GM12878 (cell line): ENCODE results near the gene TCF20. TPM values are rescaled to one million over a fixed set of nuclear protein-coding genes. Genes with fewer than 3 reads are reported as not detected.

Experiments used
- ATAC-seq: fragments of 200-7000 bp; cut with Tn5 transposase; 3 replicates; pipeline ENCODE4 v1.9.1; 2020; ENCODE audit warnings: mild to moderate bottlenecking, moderate library complexity
- BruUV-seq: library from RNA; stranded (reverse); fragments of 400-500 nt; replicated peaks from 2 replicates; lab custom pipeline; 2021; lab: Mats Ljungman, UMichigan
- CTCF ChIA-PET: fragments of 300-600 bp; sonication (Branson Sonifier 250); formaldehyde crosslinking; extraction: SDS; loops from one replicate; lab custom pipeline; 2021; ENCODE audit warnings: inconsistent platforms; lab: Yijun Ruan, JAX
- POLR2A ChIA-PET: fragments of 350-600 bp; formaldehyde crosslinking; extraction: SDS; loops from one replicate; lab custom pipeline; 2021; ENCODE audit warnings: inconsistent platforms; lab: Charles Lee
- RAD21 ChIA-PET: fragments of 300-600 bp; sonication (Branson Sonifier 250); formaldehyde crosslinking; loops from one replicate; lab custom pipeline; 2023; ENCODE audit warnings: antibody characterized with exemption; ENCODE audit not compliant: unreplicated experiment; lab: Charles Lee
- SMC1A ChIA-PET: fragments of 300-600 bp; sonication (Branson Sonifier 250); formaldehyde crosslinking; loops from one replicate; lab custom pipeline; 2023; ENCODE audit not compliant: unreplicated experiment, uncharacterized antibody; lab: Charles Lee
- DNase-seq: peaks from one replicate; pipeline ENCODE4 v3.0.0-alpha.2; 2011; ENCODE audit warnings: low read depth, low spot score
- FAIRE-seq: peaks from 3 replicates; lab custom pipeline; 2011; peaks lifted over from hg19 to GRCh38; lab: Jason Lieb, UNC
- H2AFZ ChIP-seq: 2 replicates; pipeline ENCODE4 v1.6.0; 2011; ENCODE audit warnings: low read depth, low read length, control low read depth; ENCODE audit not compliant: control insufficient read depth
- H3K27ac ChIP-seq: 2 replicates; pipeline ENCODE4 v1.5.1; 2011; ENCODE audit warnings: control low read depth; ENCODE audit not compliant: control insufficient read depth, insufficient read depth
- H3K27me3 ChIP-seq, 2 experiments: replicated peaks in 1 of 2; 2 replicates each; pipeline versions ENCODE4 v1.6.0 to v1.6.1; 2011; ENCODE audit warnings: low read length in 1 of 2; ENCODE audit not compliant: control insufficient read depth in 2 of 2, insufficient read depth in 2 of 2
- H3K36me3 ChIP-seq, 2 experiments: 2 replicates each; pipeline ENCODE4 v1.5.1; 2011; ENCODE audit warnings: low read length in 1 of 2; ENCODE audit not compliant: control insufficient read depth in 2 of 2, insufficient read depth in 2 of 2
- H3K4me1 ChIP-seq: 2 replicates; pipeline ENCODE4 v1.6.1; 2011; ENCODE audit warnings: mild to moderate bottlenecking, low read length, moderate library complexity, mixed read lengths; ENCODE audit not compliant: control insufficient read depth, insufficient read depth
- H3K4me2 ChIP-seq: 2 replicates; pipeline ENCODE4 v1.6.0; 2011; ENCODE audit warnings: control low read depth; ENCODE audit not compliant: control insufficient read depth, insufficient read depth
- H3K4me3 ChIP-seq: fragments of 200-600 bp; sonication (generic); 2 replicates; pipeline ENCODE4 v1.5.1; 2016
- H3K79me2 ChIP-seq: 2 replicates; pipeline ENCODE4 v1.6.0; 2011; ENCODE audit warnings: low read length; ENCODE audit not compliant: control insufficient read depth, insufficient read depth
- H3K9ac ChIP-seq: 2 replicates; pipeline ENCODE4 v1.8.0; 2011; ENCODE audit warnings: low read length, control low read depth, mixed read lengths; ENCODE audit not compliant: control insufficient read depth, insufficient read depth
- H3K9me3 ChIP-seq: replicated peaks from 3 replicates; pipeline ENCODE4 v1.5.1; 2011; ENCODE audit warnings: mild to moderate bottlenecking, low read length; ENCODE audit not compliant: control insufficient read depth, insufficient read depth
- H4K20me1 ChIP-seq: 2 replicates; pipeline ENCODE4 v1.6.0; 2011; ENCODE audit not compliant: control insufficient read depth, insufficient read depth
- GATAD2B ChIP-seq: fragments of 450-650 bp; conservative IDR thresholded peaks from 2 replicates; pipeline ENCODE4 v1.6.1; 2017; ENCODE audit warnings: low read depth, mild to moderate bottlenecking, moderate library complexity
- PAX8 ChIP-seq: fragments of 450-650 bp; IDR thresholded peaks from 2 replicates; pipeline ENCODE4 v1.6.1; 2017; ENCODE audit warnings: mild to moderate bottlenecking, moderate library complexity
- SIN3A ChIP-seq: IDR thresholded peaks from 2 replicates; pipeline ENCODE4 v1.6.1; 2012; ENCODE audit warnings: low read depth, low read length, improper control_type of control experiment
- SMARCA5 ChIP-seq: fragments of 450-650 bp; IDR thresholded peaks from 2 replicates; pipeline ENCODE4 v1.6.1; 2017; ENCODE audit warnings: mild to moderate bottlenecking
- SRF ChIP-seq, 2 experiments: IDR thresholded peaks; 2 replicates each; pipeline ENCODE4 v1.6.1; 2011; ENCODE audit warnings: low read depth in 2 of 2, low read length in 2 of 2, mild to moderate bottlenecking in 1 of 2, moderate library complexity in 1 of 2
- TCF7 ChIP-seq: IDR thresholded peaks from 2 replicates; pipeline ENCODE4 v1.6.1; 2014; ENCODE audit warnings: antibody characterized with exemption, borderline replicate concordance
- YY1 ChIP-seq: IDR thresholded peaks from 2 replicates; pipeline ENCODE4 v1.6.1; 2011; ENCODE audit warnings: low read depth, mild to moderate bottlenecking, low read length
- ZNF207 ChIP-seq: fragments of 450-650 bp; IDR thresholded peaks from 2 replicates; pipeline ENCODE4 v1.6.1; 2014; ENCODE audit warnings: antibody characterized with exemption, mild to moderate bottlenecking, borderline replicate concordance
- WGBS: methylation state at CpG from one replicate; pipeline ENCODE4 v1.1.6; 2016; ENCODE audit warnings: low lambda C conversion rate; ENCODE audit not compliant: insufficient replicate concordance, insufficient coverage; ENCODE audit errors: missing lambda C conversion rate; 5-methylcytosine and 5-hydroxymethylcytosine counted together
- in situ Hi-C: fragments of 300-500 bp; cut with MboI; formaldehyde crosslinking; loops from 9 replicates; pipeline ENCODE4 v1.14.3; 2018; ENCODE audit warnings: mixed read lengths
- intact Hi-C: fragments of 100-400 bp; cut with micrococcal nuclease; formaldehyde crosslinking; loops from one replicate; pipeline ENCODE4 v1.14.2; 2022; ENCODE audit not compliant: unreplicated experiment
- polyA plus RNA-seq, 11 experiments: library from polyadenylated mRNA; depleted of rRNA in 4 of 11; unstranded in 6 of 11; stranded (reverse) in 5 of 11; fragments of >200 nt; fragmentation: Nextera tagmentation in 4 of 11; fragmentation: Illumina TruSeq in 1 of 11; extraction: Ambion mirVana in 4 of 11; extraction: Trizol in 1 of 11; gene quantifications; 1 replicate in 1 of 11; 2 replicates in 10 of 11; pipeline versions ENCODE4 v1.2.1 to v1.2.3, GENCODE V29; 2011 to 2016; ENCODE audit warnings: inconsistent platforms in 2 of 11, missing spikeins in 2 of 11, low read depth in 1 of 11
- total RNA-seq, 4 experiments: library from RNA; depleted of rRNA in 3 of 4; stranded (reverse); fragments of >200 nt in 3 of 4; fragmentation: Illumina TruSeq in 1 of 4; extraction: Trizol in 1 of 4; gene quantifications; 2 replicates each; pipeline versions ENCODE4 v1.2.1 to v1.2.3, GENCODE V29; 2013 to 2021
- TF ChIP-seq, protein P1 (sequence below), 3 experiments: IDR thresholded peaks in 2 of 3; conservative IDR thresholded peaks in 1 of 3; 2 replicates each; pipeline ENCODE4 v1.5.1; 2011; ENCODE audit warnings: low read depth in 3 of 3, low read length in 3 of 3, mild to moderate bottlenecking in 3 of 3, control low read depth in 2 of 3, moderate library complexity in 2 of 3, inconsistent platforms in 1 of 3, mixed read lengths in 1 of 3; ENCODE audit not compliant: control insufficient read depth in 2 of 3, insufficient read depth in 1 of 3; ENCODE audit errors: extremely low read depth in 1 of 3

TCF20 gene
- total and polyA plus RNA-seq, 10 of the 15 experiments (the other 5 are each of a cell fraction or from before 2014, with no cell fraction given) = 0.64 to 52.9 (median 22.6) TPM

DNA sequence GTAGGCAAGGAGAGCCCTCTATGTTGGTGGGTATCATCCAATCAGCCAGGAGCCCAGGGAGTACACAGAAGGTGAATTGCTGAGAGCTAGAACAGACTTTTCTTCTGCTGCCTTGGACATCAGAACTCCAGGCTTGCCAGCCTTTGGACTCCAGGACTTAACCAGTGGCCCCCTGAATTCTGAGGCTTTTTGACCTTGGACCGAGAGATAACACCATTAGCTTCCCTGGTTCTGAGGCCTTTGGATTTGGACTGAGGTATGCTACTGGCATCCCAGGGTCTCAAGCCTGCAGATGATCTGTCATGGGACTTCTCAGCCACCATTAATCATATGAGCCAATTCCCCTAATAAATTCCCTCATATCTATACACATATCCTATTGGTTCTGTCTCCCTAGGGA lies 21.5 kb downstream of the TCF20 start:
- intact Hi-C loops = no loop called here
- Histone ChIP-seq H3K9ac (no peak overlapping the region), H3K9me3 (no peaks in the 10 kb centered on the region), H2AFZ (no peak overlapping the region), H4K20me1 (no peaks in the 10 kb centered on the region), H3K4me1 (no peaks in the 10 kb centered on the region), H3K27ac (no peak overlapping the region), H3K4me3 (no peak overlapping the region), H3K79me2 (peaks cover 42% of the 10 kb centered on the region), H3K27me3 (no peaks in the 10 kb centered on the region), H3K4me2 (no peak overlapping the region), H3K36me3 (no peaks in the 10 kb centered on the region; a peak in 1 of 4 replicates)
- DNase-seq (no peak), ATAC-seq (no peak), FAIRE-seq (no peak)
- BruUV-seq = no TSS peak
- ChIA-PET POLR2A (no interaction called here), CTCF (no interaction called here), SMC1A (interaction anchor here (1.2 to 1.3 kb wide), 2 partner anchors 37 to 80 kb away, joined by 3 read pairs; no protein-coding TSS in a partner anchor), RAD21 (no interaction called here)
- TF ChIP-seq GATAD2B = no peak
- in situ Hi-C loops = no loop called here
- 46% methylated on average over 1 of the region's 1 CpG for WGBS

DNA sequence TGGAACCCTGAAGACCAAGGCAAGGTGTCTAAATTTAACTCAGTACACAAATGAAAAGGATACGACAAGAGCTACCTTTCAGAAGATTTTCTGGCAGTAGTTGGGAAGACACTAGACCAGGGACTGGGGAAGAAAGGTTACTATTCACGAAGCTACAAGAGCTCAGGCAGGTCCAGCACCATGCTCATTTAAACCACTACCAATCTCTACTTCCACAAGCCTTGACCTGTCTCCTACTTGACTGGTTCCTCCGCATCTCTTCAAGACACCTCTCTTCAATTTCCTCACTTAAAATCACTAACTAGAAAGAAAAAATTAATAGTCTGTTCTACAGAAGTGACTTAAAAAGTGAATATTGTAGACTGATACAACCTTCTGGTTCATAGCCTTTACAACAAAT lies 22.9 kb downstream of the TCF20 start:
- Histone ChIP-seq H3K4me2 (no peak overlapping the region), H3K4me1 (no peaks in the 10 kb centered on the region), H3K36me3 (no peaks in the 10 kb centered on the region; a peak in 1 of 4 replicates), H3K79me2 (peaks cover 41% of the 10 kb centered on the region), H2AFZ (no peak overlapping the region), H3K27me3 (no peaks in the 10 kb centered on the region), H3K4me3 (no peak overlapping the region), H4K20me1 (no peaks in the 10 kb centered on the region), H3K9me3 (no peaks in the 10 kb centered on the region), H3K27ac (no peak overlapping the region), H3K9ac (no peak overlapping the region)
- no peak for TF ChIP-seq PAX8
- TF ChIP-seq SRF (IDR thresholded peaks at IDR 0.05; ENCODE audit: low read depth in 2 of 2, low read length in 2 of 2) = no peak
- TF ChIP-seq, protein P1, sequence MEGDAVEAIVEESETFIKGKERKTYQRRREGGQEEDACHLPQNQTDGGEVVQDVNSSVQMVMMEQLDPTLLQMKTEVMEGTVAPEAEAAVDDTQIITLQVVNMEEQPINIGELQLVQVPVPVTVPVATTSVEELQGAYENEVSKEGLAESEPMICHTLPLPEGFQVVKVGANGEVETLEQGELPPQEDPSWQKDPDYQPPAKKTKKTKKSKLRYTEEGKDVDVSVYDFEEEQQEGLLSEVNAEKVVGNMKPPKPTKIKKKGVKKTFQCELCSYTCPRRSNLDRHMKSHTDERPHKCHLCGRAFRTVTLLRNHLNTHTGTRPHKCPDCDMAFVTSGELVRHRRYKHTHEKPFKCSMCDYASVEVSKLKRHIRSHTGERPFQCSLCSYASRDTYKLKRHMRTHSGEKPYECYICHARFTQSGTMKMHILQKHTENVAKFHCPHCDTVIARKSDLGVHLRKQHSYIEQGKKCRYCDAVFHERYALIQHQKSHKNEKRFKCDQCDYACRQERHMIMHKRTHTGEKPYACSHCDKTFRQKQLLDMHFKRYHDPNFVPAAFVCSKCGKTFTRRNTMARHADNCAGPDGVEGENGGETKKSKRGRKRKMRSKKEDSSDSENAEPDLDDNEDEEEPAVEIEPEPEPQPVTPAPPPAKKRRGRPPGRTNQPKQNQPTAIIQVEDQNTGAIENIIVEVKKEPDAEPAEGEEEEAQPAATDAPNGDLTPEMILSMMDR (IDR thresholded peaks at IDR 0.05 in 2 of 3, conservative IDR thresholded peaks at IDR 0.05 in 1 of 3; ENCODE audit: control insufficient read depth in 2 of 3, extremely low read depth in 1 of 3, insufficient read depth in 1 of 3, low read depth in 3 of 3, low read length in 3 of 3) = no peak
- TF ChIP-seq TCF7 = no peak
- TF ChIP-seq SMARCA5 = no peak
- TF ChIP-seq ZNF207 = no peak
- no peak for TF ChIP-seq SIN3A
- TF ChIP-seq YY1 = no peak
- WGBS = 86% methylated on average over 3 of the region's 3 CpGs
- ATAC-seq = no peak
- POLR2A ChIA-PET = interaction anchor here (0.7 kb wide), 1 partner anchor 39 kb away, joined by 8 read pairs; no protein-coding TSS in a partner anchor
- no peak for FAIRE-seq
- SMC1A ChIA-PET = no interaction called here
- BruUV-seq = no TSS peak
- intact Hi-C loops = no loop called here
- in situ Hi-C loops = no loop called here
- no peak for DNase-seq
- CTCF ChIA-PET = no interaction called here
- RAD21 ChIA-PET = no interaction called here
